Stomach (tissue), 9 donors: Measurements from ENCODE around the gene DNAH1. TPM values are rescaled to one million over a fixed set of nuclear protein-coding genes. Genes with fewer than 3 reads are reported as not detected.

ENCODE experiments used
- DNase-seq, 2 donors: peaks; one replicate each; pipeline versions ENCODE4 v3.0.0 to v3.0.0-alpha.2; 2013 to 2019
- H3K27ac ChIP-seq, 5 donors: fragments of 200-600 bp in 4 of 5; sonication (generic) in 4 of 5; one replicate each; pipeline ENCODE4 v1.5.1; 2013 to 2019; ENCODE audit warnings: mild to moderate bottlenecking in 1 of 5, moderate library complexity in 1 of 5
- H3K27me3 ChIP-seq, 3 donors: fragments of 200-600 bp; sonication (generic); one replicate each; pipeline ENCODE4 v1.5.1; 2017 to 2019; ENCODE audit warnings: mixed run types in 1 of 3
- H3K36me3 ChIP-seq, 4 donors: fragments of 200-600 bp; sonication (generic); 1 replicate in 3 of 4; 2 replicates in 1 of 4; pipeline ENCODE4 v1.5.1; 2016 to 2019
- H3K4me1 ChIP-seq, 4 donors: fragments of 200-600 bp; sonication (generic); one replicate each; pipeline ENCODE4 v1.5.1; 2016 to 2019
- H3K4me3 ChIP-seq, 4 donors: fragments of 200-600 bp; sonication (generic) in 3 of 4; one replicate each; pipeline ENCODE4 v1.5.1; 2016 to 2019; ENCODE audit warnings: mild to moderate bottlenecking in 1 of 4
- H3K9me3 ChIP-seq, 4 donors: fragments of 200-600 bp; sonication (generic); one replicate each; pipeline ENCODE4 v1.5.1; 2016 to 2019
- EP300 ChIP-seq: sonication (generic); formaldehyde crosslinking; IDR thresholded peaks from one replicate; pipeline ENCODE4 v1.6.1; 2017; ENCODE audit warnings: antibody characterized with exemption
- POLR2A ChIP-seq, 4 donors: fragments of 450-650 bp; IDR thresholded peaks; one replicate each; pipeline ENCODE4 v1.6.1; 2016; ENCODE audit warnings: antibody characterized with exemption in 4 of 4, control low read depth in 2 of 4, mild to moderate bottlenecking in 1 of 4, moderate library complexity in 1 of 4
- POLR2AphosphoS5 ChIP-seq, 3 donors: sonication (generic); formaldehyde crosslinking; IDR thresholded peaks; one replicate each; pipeline ENCODE4 v1.6.1; 2016; ENCODE audit warnings: antibody characterized with exemption in 3 of 3
- WGBS, 5 donors: extraction: QIAGEN DNeasy Blood & Tissue Kit in 3 of 5; methylation state at CpG; one replicate each; pipeline versions ENCODE4 v1.1.5 to v1.1.7; 2013 to 2018; 5-methylcytosine and 5-hydroxymethylcytosine counted together
- intact Hi-C: fragments of 100-400 bp; cut with DNase I; formaldehyde crosslinking; loops from one replicate; pipeline ENCODE4 v1.15.1; 2023; ENCODE audit warnings: low total_unique reads
- polyA plus RNA-seq, 3 donors: library from polyadenylated mRNA; stranded (reverse); fragments of 200-250 nt; gene quantifications; one replicate each; pipeline ENCODE4 v1.2.3, GENCODE V29; 2013
- total RNA-seq, 5 donors: library from RNA; depleted of rRNA; stranded (reverse); fragments of >200 nt; gene quantifications; one replicate each; pipeline versions ENCODE4 v1.1.0 to v1.2.3, GENCODE V29; 2014 to 2016
- TF ChIP-seq, protein P1 (sequence below), 7 experiments: fragments of 450-650 bp in 4 of 7; fragments of 200-600 bp in 3 of 7; sonication (generic) in 3 of 7; IDR thresholded peaks; one replicate each; pipeline ENCODE4 v1.5.1; 2016 to 2019; ENCODE audit warnings: antibody characterized with exemption in 7 of 7, control low read depth in 2 of 7, mild to moderate bottlenecking in 1 of 7
- donor health status: healthy with polysubstance abuse.
- donor health status: Bipolar disorder and iron deficiency.
- donor health status: healthy.

DNAH1 gene
- total and polyA plus RNA-seq, 8 donors = 1.9 to 57.6 (median 8.2) TPM

- Histone ChIP-seq H3K27ac (no peak overlapping the region), H3K4me3 (no peak overlapping the region), H3K4me1 (peaks cover 0 to 6% (median 0%) of the 10 kb centered on the region in 4 donors), H3K27me3 (no peaks in the 10 kb centered on the region), H3K9me3 (no peaks in the 10 kb centered on the region), H3K36me3 (peaks cover 0 to 76% (median 61%) of the 10 kb centered on the region in 4 donors)
- WGBS, 5 donors = 92 to 96% (median 94%) methylated on average over 12 to 13 of the region's 13 CpGs
- intact Hi-C loops = no loop called here
- TF ChIP-seq, protein P1, sequence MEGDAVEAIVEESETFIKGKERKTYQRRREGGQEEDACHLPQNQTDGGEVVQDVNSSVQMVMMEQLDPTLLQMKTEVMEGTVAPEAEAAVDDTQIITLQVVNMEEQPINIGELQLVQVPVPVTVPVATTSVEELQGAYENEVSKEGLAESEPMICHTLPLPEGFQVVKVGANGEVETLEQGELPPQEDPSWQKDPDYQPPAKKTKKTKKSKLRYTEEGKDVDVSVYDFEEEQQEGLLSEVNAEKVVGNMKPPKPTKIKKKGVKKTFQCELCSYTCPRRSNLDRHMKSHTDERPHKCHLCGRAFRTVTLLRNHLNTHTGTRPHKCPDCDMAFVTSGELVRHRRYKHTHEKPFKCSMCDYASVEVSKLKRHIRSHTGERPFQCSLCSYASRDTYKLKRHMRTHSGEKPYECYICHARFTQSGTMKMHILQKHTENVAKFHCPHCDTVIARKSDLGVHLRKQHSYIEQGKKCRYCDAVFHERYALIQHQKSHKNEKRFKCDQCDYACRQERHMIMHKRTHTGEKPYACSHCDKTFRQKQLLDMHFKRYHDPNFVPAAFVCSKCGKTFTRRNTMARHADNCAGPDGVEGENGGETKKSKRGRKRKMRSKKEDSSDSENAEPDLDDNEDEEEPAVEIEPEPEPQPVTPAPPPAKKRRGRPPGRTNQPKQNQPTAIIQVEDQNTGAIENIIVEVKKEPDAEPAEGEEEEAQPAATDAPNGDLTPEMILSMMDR (IDR thresholded peaks at IDR 0.05) = no peak
- no peak for TF ChIP-seq EP300
- TF ChIP-seq POLR2A (IDR thresholded peaks at IDR 0.05) = no peak
- TF ChIP-seq POLR2AphosphoS5 (IDR thresholded peaks at IDR 0.05) = no peak
- no peak for DNase-seq
Observed at GRCh38 chr3:52370531-52370930, 54.4 kb downstream of the DNAH1 start.

- Histone ChIP-seq H3K4me1 (peaks cover 0 to 6% (median 0%) of the 10 kb centered on the region in 4 donors), H3K27ac (no peak overlapping the region), H3K9me3 (no peaks in the 10 kb centered on the region), H3K4me3 (peak overlapping the region in 1 of 4 donors; percentile 15), H3K36me3 (peaks cover 0 to 63% (median 53%) of the 10 kb centered on the region in 4 donors), H3K27me3 (no peaks in the 10 kb centered on the region)
- WGBS, 5 donors = 49 to 70% (median 58%) methylated on average over 36 to 40 of the region's 40 CpGs
- TF ChIP-seq POLR2A (IDR thresholded peaks at IDR 0.05) (no peak), EP300 (no peak), POLR2AphosphoS5 (IDR thresholded peaks at IDR 0.05) (no peak)
- TF ChIP-seq, protein P1 (IDR thresholded peaks at IDR 0.05) = no peak
- peak; percentile 30 to 47 for DNase-seq
- intact Hi-C loops = no loop called here
Observed at GRCh38 chr3:52372822-52373504, 56.8 kb downstream of the DNAH1 start.

GRCh38 chr3:52373676-52374075 lies 57.6 kb downstream of the DNAH1 start:
- H3K9me3 ChIP-seq = no peaks in the 10 kb centered on the region
- no peak for DNase-seq
- H3K4me1 ChIP-seq = peaks cover 0 to 6% (median 0%) of the 10 kb centered on the region in 4 donors
- H3K27me3 ChIP-seq = no peaks in the 10 kb centered on the region
- no peak overlapping the region for H3K27ac ChIP-seq
- WGBS, 5 donors = 73 to 77% (median 76%) methylated on average over 6 of the region's 6 CpGs
- peaks cover 0 to 56% (median 49%) of the 10 kb centered on the region in 4 donors for H3K36me3 ChIP-seq
- H3K4me3 ChIP-seq = no peak overlapping the region
- intact Hi-C loops = no loop called here
- TF ChIP-seq EP300 = no peak
- TF ChIP-seq, protein P1 (IDR thresholded peaks at IDR 0.05) = no peak
- no peak for TF ChIP-seq POLR2AphosphoS5 (IDR thresholded peaks at IDR 0.05)
- no peak for TF ChIP-seq POLR2A (IDR thresholded peaks at IDR 0.05)

GRCh38 chr3:52374173-52374572 lies 58.1 kb downstream of the DNAH1 start:
- Histone ChIP-seq H3K4me1 (peaks cover 0 to 6% (median 0%) of the 10 kb centered on the region in 4 donors), H3K36me3 (peaks cover 0 to 52% (median 44%) of the 10 kb centered on the region in 4 donors), H3K9me3 (no peaks in the 10 kb centered on the region), H3K27ac (no peak overlapping the region), H3K4me3 (no peak overlapping the region), H3K27me3 (no peaks in the 10 kb centered on the region)
- intact Hi-C loops = no loop called here
- 87 to 97% (median 94%) methylated on average over 2 of the region's 2 CpGs for WGBS, 5 donors
- DNase-seq = no peak
- TF ChIP-seq EP300 (no peak), POLR2AphosphoS5 (IDR thresholded peaks at IDR 0.05) (no peak), POLR2A (IDR thresholded peaks at IDR 0.05) (no peak)
- TF ChIP-seq, protein P1 (IDR thresholded peaks at IDR 0.05) = no peak
